ENCODE results near the gene PHKA2. TPM values are rescaled to one million over a fixed set of nuclear protein-coding genes. Genes with fewer than 3 reads are reported as not detected.

PHKA2 gene
- 10 to 100 TPM; 34.2 to 45.9 (median 35.1) TPM for total RNA-seq
- total RNA-seq (2013) = 34.1 TPM

DNA sequence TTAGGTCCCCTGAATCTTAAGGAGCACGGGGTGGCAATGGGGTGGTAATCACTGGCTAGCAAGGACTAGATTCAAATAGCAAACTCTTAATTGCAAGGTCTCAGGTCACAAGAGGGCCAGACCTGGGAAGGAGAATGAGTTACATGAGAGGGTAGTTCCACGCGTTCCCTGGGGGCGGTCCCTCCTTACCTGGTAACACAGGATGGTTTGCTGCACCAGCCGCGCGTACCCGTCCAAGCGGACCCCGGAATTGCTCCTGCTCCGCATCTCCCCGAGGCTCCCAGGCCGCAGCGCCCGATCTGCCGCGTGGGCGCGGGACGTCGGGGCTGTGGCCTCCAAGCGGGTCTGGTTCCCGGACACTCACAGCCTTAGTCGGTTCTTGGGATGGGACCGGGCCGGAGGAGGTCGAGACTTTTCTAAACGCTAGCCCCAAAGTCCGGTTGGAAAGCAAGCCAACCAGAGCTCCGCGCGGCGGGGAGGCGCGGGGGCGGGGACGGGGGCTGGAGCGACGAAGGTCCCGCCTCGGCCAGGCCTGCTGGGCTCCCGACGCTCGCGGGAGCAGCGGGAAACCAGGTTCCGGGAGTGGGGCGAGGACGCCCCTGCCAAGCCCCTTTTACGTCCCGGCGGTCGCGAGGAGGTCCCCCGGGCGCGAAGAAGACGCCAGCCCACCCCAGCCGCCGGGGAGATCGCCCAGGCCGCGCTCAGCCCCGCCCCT is at the start of gene PHKA2:
Gene PHKA2 (minus strand): TSS at position 449 of the 715 bp plus-strand sequence. CDS start 182 bp downstream, at position 267.
- DNase-seq (peak in 1 of 2 donors; percentile 44), ATAC-seq (peak; percentile 26 to 45 (median 37))
- Histone ChIP-seq H3K4me3 (ENCODE audit: low read length) (peak within 1 kb of the TSS; percentile 90), H3K4me1 (ENCODE audit: control insufficient read depth, insufficient read depth, low read length) (peaks cover 7% of the 10 kb centered on the region), H3K36me3 (ENCODE audit: control insufficient read depth, insufficient read depth, low read length) (no peaks in the 10 kb centered on the region), H3K9me3 (ENCODE audit: control insufficient read depth, insufficient read depth, low read length) (no peaks in the 10 kb centered on the region), H3K27ac (ENCODE audit: low read length) (peak within 1 kb of the TSS; percentile 97), H3K27me3 (ENCODE audit: control insufficient read depth, insufficient read depth, low read length) (no peaks in the 10 kb centered on the region)
- H3K9me3 Mint-ChIP-seq = no peaks in the 10 kb centered on the region
- H3K4me3 Mint-ChIP-seq = peak within 1 kb of the TSS; percentile 80
- H3K27me3 Mint-ChIP-seq (ENCODE audit: low read depth in 2 of 2) = no peaks in the 10 kb centered on the region
- intact Hi-C loops (cut with micrococcal nuclease) = no loop called here
- 0% methylated on average over 64 of the region's 64 CpGs for WGBS (ENCODE audit: insufficient coverage)
- TF ChIP-seq CTCF (IDR thresholded peaks at IDR 0.05) = no peak
- peak within 1 kb of the TSS; percentile 85 to 87 for H3K27ac Mint-ChIP-seq
- H3K4me1 Mint-ChIP-seq = peaks cover 13 to 14% of the 10 kb centered on the region in 2 donors
- H3K36me3 Mint-ChIP-seq = no peaks in the 10 kb centered on the region

DNA sequence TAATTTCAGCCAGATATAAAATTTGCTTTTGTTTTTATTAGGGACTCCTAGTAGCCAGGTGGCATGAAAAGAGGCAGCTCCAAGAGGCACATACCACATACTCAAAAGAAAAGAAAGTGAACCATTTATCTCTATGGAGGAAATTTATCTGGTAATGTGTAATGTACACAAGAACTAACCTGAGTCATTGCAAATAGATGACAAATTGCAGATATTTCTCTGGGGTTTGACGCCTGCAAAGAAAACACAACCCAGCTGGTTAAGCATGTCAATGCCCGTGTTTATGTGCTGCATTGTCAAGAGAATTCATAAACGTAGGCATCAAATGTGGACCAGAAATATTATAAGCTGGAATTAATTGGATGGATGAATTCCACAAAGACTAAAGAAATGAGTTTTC is 46.9 kb upstream of the PHKA2 start:
- 86% methylated on average over 3 of the region's 3 CpGs for WGBS (ENCODE audit: insufficient coverage)
- H3K4me3 Mint-ChIP-seq = no peak overlapping the region
- intact Hi-C loops (cut with micrococcal nuclease) = no loop called here
- no peak overlapping the region for H3K4me3 ChIP-seq (ENCODE audit: low read length)
- no peak for ATAC-seq
- no peaks in the 10 kb centered on the region for H3K4me1 Mint-ChIP-seq
- no peaks in the 10 kb centered on the region for H3K36me3 ChIP-seq (ENCODE audit: control insufficient read depth, insufficient read depth, low read length)
- H3K27me3 ChIP-seq (ENCODE audit: control insufficient read depth, insufficient read depth, low read length) = no peaks in the 10 kb centered on the region
- H3K9me3 Mint-ChIP-seq = no peaks in the 10 kb centered on the region
- no peak overlapping the region for H3K27ac ChIP-seq (ENCODE audit: low read length)
- no peaks in the 10 kb centered on the region for H3K9me3 ChIP-seq (ENCODE audit: control insufficient read depth, insufficient read depth, low read length)
- DNase-seq = no peak
- TF ChIP-seq CTCF (IDR thresholded peaks at IDR 0.05) = no peak
- no peaks in the 10 kb centered on the region for H3K4me1 ChIP-seq (ENCODE audit: control insufficient read depth, insufficient read depth, low read length)
- no peak overlapping the region for H3K27ac Mint-ChIP-seq
- H3K27me3 Mint-ChIP-seq (ENCODE audit: low read depth in 2 of 2) = no peaks in the 10 kb centered on the region
- no peaks in the 10 kb centered on the region for H3K36me3 Mint-ChIP-seq

DNA sequence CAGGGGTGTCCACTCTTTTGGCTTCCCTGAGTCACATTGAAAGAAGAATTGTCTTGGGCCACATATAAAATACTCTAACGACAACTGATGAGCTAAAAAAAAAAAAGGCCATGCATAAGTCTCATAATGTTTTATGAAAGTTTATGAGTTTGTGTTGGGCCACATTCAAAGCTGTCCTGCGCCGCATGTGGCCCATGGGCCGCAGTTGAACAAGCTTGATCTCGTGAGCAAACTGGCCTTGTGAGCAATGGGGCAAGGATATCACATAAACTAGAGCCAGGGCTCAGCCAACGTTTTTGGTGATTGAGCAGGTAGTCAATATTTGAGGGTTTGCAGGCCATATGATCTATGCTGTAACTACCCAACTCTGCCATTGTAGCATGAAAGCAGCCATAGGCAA is 44.6 kb upstream of the PHKA2 start:
- no peak overlapping the region for H3K4me3 ChIP-seq (ENCODE audit: low read length)
- H3K4me1 ChIP-seq (ENCODE audit: control insufficient read depth, insufficient read depth, low read length) = no peaks in the 10 kb centered on the region
- no peaks in the 10 kb centered on the region for H3K4me1 Mint-ChIP-seq
- TF ChIP-seq CTCF (IDR thresholded peaks at IDR 0.05) = no peak
- H3K27ac Mint-ChIP-seq = no peak overlapping the region
- intact Hi-C loops (cut with micrococcal nuclease) = no loop called here
- 89% methylated on average over 5 of the region's 6 CpGs for WGBS (ENCODE audit: insufficient coverage)
- no peak overlapping the region for H3K4me3 Mint-ChIP-seq
- no peaks in the 10 kb centered on the region for H3K27me3 ChIP-seq (ENCODE audit: control insufficient read depth, insufficient read depth, low read length)
- H3K27ac ChIP-seq (ENCODE audit: low read length) = no peak overlapping the region
- ATAC-seq = no peak
- no peaks in the 10 kb centered on the region for H3K36me3 Mint-ChIP-seq
- no peaks in the 10 kb centered on the region for H3K9me3 ChIP-seq (ENCODE audit: control insufficient read depth, insufficient read depth, low read length)
- H3K27me3 Mint-ChIP-seq (ENCODE audit: low read depth in 2 of 2) = no peaks in the 10 kb centered on the region
- H3K9me3 Mint-ChIP-seq = no peaks in the 10 kb centered on the region
- no peak for DNase-seq
- no peaks in the 10 kb centered on the region for H3K36me3 ChIP-seq (ENCODE audit: control insufficient read depth, insufficient read depth, low read length)

DNA sequence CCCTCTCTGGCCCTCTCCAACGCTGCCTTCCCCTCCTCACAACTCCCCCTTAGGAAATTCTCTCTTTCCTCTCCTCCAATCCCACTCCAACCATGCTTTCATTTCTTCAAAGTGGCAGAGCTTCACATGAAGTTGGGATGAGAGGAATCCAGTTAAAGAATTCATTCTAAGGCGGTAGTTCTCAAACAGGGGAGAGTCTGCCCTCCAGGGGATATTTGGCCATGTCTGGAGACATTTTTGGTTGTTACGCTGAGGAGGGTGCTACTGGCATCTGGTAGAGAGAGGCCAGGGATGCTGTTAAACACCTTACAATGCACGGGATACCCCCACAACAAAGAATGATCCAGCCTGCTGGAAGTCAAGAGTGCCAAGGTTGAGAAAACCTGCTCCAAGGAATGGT is 40.5 kb upstream of the PHKA2 start:
- Histone ChIP-seq H3K36me3 (ENCODE audit: control insufficient read depth, insufficient read depth, low read length) (no peaks in the 10 kb centered on the region), H3K4me3 (ENCODE audit: low read length) (no peak overlapping the region), H3K27me3 (ENCODE audit: control insufficient read depth, insufficient read depth, low read length) (no peaks in the 10 kb centered on the region), H3K27ac (ENCODE audit: low read length) (no peak overlapping the region), H3K9me3 (ENCODE audit: control insufficient read depth, insufficient read depth, low read length) (no peaks in the 10 kb centered on the region), H3K4me1 (ENCODE audit: control insufficient read depth, insufficient read depth, low read length) (no peaks in the 10 kb centered on the region)
- TF ChIP-seq CTCF (IDR thresholded peaks at IDR 0.05) = no peak
- Mint-ChIP-seq H3K27ac (no peak overlapping the region), H3K4me1 (no peaks in the 10 kb centered on the region), H3K4me3 (no peak overlapping the region), H3K36me3 (no peaks in the 10 kb centered on the region), H3K9me3 (no peaks in the 10 kb centered on the region), H3K27me3 (ENCODE audit: low read depth in 2 of 2) (no peaks in the 10 kb centered on the region)
- intact Hi-C loops (cut with micrococcal nuclease) = no loop called here
- WGBS (ENCODE audit: insufficient coverage) = 94% methylated on average over 3 of the region's 4 CpGs
- ATAC-seq (no peak), DNase-seq (no peak)

Measured in natural killer cell (primary cell).